IPS DF 4.7 (cell line): ENCODE data around the gene TMEM62.

ENCODE experiments used
- DNase-seq: peaks from one replicate; pipeline ENCODE4 v3.0.0-alpha.2; 2013; ENCODE audit warnings: low spot score; ENCODE audit errors: extremely low read depth

The TMEM62 gene

DNA sequence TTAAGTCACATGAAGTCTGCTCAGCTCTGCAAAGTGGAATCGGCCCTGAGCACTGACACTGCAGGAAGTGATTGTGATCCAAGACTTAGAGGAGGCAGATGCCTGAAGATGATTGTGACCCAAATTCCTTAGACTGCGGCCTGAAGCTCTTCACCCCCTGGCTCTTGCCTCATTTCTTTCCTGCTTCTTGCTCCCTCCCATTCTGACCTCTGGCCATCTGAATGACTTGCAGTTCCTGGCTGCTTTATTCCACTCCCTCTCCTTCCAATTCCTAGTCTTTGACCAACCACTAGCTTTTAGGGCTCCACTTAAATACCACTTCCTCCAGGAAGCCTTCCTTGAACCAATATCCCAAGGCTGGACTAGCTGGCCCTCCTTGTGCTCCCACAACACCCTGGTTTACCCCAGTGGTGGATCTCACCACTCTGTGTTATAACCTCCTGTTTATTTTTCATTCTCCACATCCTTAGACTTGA, 97.3 kb downstream of the TMEM62 start:
- DNase-seq, result no peak

DNA sequence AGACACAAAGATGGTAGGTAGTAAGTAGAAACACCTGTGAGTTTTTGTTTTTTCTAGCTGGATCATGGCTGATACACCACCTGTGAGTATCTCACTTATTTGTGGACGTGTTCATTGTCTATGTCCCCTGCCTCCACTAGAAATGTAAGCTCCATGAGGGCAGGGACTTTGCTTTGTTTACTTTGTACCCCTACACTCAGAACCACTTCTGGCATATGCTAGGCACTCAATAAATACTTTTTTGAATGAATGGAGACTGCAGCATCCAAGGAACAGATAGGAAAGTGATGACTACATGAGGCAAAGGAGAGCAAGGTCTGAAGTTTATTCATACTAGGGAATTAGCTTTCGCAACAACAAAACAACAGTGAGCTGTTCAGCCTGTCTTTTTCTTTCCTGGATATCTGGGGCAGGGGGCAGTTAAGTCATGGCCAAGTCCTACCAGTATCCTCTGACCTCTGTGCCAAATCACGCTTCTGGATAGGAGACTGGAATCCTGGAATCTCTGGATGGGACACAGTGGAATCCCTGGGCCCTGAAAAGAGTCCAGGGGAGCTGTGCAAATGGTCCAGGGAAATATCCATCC, 99.0 kb downstream of the TMEM62 start:
- no peak for DNase-seq
